GM18502 (cell line): ENCODE measurements around the gene ZDHHC1.
"Not testable (repeated sequence)": the region's sequence is repeated elsewhere in the genome, so short reads cannot be mapped to it uniquely, and the experiment has no call there.

Experiments used
- ATAC-seq: cut with Tn5 transposase; IDR thresholded peaks from one replicate; pipeline ENCODE4 v1.9.1; 2021; ENCODE audit warnings: mild to moderate bottlenecking; ENCODE audit not compliant: unreplicated experiment, poor library complexity

The ZDHHC1 gene

DNA sequence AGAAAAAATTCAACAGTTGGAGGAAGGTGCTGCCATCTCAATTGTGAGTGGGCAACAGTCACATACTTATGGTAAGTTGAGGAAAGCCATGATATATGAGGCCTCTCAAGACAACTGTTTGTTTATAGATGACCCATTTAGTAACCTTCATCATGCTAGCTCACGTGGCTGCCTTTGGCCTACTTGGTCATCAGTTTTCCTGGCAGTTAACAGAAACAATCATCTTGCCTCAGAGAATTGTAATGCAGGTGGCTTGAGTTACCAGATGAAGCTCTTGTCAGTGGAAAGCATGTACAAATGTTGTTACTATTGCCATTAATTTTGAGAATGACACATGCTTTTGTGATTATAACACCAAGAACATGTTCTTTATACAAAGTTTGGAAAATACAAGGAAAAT, 37.6 kb downstream of the ZDHHC1 start:
- ATAC-seq: no peak

DNA sequence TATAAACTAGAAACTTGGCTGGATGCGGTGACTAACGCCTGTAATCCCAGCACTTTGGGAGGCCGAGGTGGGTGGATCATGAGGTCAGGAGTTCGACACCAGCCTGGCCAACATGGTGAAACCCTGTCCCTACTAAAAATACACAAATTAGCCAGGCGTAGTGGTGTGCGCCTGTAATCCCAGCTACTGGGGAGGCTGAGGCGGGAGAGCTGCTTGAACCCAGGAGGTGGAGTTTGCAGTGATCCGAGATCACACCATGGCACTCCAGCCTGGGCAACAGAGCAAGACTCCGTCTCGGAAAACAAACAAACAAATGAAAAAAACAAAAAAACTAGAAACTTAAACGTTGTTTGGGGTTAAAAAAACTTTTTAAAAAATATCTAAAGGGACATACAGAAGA, 40.3 kb downstream of the ZDHHC1 start:
- not testable (repeated sequence) for ATAC-seq

DNA sequence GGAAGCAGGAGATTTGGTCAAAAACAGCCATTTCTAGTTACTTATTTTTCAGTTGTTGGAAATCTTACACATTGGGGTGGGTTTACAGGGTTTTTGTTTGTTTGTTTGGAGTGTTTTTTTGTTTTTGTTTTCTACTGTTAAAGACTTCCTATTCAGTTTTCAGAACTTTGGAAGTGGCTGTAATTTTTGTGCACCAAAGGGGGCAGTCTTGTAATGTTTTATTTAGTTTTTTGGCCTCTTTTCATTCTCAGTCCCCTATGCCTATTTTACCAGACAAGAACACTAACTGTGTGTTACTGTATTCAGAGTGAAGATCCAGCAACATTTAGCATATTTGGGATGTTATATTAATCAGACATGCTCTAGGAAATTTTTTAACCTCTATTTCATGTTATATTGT, 43.6 kb downstream of the ZDHHC1 start:
- ATAC-seq: no peak

DNA sequence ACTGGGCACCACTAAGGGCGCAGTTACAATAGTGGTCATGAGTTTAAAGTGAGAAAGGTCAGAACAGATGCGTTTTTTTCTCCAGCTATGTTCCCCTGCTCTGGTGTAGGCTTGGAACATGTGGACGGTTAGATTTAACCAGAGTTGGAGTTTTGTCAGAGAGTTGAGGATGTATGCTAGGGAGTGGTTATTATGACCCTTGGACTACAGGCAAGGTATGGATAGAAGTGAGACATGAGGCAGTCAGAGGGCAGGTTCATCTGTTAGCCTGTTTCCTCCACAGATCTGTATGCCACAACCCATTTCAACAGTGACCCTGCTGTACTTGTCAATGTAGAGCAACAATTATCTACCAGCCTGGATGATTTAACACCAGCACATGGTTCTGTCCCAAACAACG, 45.6 kb downstream of the ZDHHC1 start:
- no peak for ATAC-seq

DNA sequence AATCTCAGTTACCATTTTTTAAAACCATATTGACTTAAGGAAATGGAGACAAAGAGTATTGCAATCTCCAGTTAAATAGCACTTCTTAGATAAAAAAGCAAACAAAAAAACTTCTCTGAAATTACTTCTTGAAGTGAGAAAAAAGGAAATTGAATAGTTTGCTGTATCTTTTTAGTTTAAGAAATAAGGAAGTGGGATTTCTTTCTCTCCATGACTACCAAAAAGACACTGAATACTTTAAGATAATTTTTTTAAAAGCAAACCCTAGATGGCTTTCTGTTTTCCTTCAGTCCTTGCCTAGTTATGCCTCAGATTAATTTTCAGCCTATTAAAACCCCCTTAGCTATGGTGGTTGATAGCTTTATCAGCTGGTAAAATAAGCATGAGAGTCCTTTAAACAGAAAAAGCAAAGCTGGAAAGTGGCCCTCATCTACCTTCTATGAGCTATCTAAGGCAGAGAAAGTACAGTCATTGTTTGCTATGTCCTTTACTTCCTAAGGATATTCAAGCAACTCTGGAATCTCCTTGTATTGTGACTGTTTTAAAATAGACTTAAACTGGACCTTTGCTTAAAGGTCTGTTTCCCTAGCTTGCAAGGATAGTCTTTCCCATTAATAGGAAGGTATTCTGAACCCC, 51.6 kb downstream of the ZDHHC1 start:
- no peak for ATAC-seq

DNA sequence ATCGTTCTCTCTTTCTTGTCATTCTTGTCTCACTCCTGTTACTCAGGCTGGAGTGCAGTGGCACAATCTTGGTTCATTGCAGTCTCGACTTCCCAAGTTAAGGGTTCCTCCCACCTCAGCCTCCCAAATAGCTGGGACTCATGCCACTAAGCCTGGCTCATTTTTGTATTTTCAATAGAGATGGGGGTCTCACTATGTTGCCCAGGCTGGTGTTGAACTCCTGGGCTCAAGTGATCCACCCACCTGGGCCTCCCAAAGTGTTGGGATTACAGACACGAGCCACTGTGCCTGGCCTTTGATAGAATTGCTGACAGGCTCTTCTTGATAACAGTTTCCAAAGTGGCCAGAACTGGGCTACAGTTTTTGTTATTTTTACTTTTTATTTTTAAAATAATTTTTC, 55.2 kb downstream of the ZDHHC1 start:
- ATAC-seq: no peak

DNA sequence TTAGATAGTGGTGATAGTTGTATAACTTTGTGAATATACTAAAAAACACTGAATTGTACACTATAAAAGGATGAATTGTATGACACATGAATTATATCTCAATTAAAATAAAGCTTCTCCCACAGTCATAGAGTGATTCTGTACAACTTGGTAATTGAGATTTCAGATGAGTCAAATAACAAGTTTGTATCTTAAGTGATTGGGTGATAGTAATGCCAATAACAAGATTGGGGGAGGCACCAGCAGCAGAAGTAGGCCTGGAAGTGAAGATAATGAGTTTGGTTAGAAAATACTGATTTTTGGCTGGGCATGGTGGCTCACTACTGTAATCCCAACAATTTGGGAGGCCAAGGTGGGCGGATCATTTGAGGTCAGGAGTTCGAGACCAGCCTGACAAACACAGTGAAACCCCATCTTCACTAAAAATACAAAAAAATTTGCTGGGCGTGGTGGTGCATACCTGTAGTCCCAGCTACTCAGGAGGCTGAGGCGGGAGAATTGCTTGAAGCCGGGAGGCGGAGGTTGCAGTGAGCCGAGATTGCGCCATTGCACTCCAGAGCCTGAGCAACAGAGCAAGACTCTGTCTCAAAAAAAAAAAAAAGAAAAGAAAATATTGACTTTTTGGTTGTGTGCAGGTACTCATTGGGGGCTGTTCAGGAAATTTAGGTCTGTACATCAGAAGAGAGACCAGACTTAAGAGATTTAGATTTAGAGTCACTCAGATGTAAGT, 56.6 kb downstream of the ZDHHC1 start:
- not testable (repeated sequence) for ATAC-seq

DNA sequence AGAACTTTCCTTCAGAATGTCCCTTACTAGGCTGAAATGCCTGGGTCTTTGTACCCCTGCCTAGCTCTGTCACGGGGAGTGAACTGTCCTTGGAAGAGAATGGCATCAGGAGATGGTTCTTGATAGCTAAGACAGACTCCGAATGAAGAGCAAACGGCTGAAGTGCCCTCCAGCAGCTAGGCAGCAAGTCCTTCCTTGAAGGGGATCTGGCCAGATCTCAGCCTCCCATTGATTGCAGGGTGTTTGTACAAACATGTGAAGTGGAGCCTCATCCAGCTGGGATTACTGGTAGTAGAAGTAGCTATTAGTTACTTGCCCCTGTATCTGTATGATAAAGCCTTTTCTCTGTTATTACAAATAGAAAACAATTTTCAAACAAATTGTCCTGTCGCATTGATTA, 58.7 kb downstream of the ZDHHC1 start:
- no peak for ATAC-seq

DNA sequence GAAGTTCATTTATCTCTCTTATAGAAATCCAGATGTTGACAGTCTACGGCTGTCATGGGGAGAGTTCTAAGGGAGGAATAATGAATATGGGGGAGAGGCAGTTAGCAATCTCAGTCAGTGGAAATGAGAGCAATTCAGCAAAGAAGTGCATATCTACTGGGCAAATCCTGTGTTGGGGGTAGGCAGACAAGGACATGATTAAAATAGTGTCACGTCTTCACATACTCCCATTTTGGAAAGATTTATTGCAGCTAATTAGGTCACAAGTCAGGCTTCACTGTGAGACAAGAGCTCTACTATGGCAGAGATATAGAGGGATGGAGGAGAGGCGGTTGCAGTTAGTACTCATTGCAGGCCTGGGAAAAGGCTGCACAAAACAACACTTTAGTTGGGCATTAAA, 59.9 kb downstream of the ZDHHC1 start:
- no peak for ATAC-seq

DNA sequence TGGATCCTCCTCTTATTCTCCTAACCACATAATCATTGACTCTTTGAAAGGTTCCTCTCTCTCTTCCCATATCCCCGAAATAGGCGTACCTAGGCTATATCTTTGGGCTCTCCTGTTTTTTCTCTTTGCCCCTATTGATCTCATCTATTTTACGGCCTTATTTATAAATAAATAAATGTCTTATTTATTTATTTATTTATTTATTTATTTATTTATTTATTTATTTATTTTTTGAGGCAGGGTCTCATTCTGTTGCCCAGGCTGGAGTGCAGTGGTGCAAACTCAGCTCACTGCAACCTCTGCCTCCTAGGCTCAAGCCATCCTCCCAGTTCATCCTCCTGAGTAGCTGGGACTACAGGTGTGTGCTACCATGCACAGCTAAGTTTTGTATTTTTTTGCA, 63.8 kb downstream of the ZDHHC1 start:
- not testable (repeated sequence) for ATAC-seq

DNA sequence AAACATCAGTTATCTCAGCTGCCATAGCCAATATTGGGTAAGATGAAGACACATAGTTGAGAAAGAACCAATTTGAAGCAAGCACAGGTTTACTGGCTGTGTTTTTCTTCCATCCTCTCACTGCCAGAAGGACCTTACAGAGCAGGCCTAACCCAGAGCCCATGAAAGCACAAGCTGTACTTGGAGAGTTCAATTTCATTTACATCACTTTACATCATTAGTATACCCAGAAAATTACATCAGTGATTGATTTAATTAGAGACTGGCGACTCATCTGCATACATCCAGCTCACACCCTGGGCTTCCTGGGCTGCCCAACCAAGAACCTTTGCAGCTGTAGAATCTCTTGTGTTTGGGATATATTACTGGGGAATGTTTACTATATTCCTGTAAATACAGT, 66.0 kb downstream of the ZDHHC1 start:
- ATAC-seq: no peak

DNA sequence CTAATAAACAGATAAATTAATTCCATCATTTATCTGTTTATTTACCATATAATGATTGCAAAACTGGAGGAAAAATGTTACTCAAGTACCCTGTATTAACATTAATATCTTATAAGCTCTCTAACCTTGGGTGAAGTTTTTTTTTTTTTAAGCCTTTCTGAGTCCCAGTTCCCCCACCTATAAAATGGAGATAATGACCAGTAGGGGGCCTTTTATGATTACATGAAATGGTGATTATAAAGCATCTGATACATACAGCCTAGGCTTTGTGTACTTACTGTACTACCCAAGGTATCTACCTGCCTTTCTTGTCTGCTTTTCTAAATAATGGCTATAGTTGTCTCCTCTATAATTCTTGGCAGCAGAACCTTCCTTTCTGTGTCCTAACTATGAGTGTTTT, 67.1 kb downstream of the ZDHHC1 start:
- no peak for ATAC-seq

DNA sequence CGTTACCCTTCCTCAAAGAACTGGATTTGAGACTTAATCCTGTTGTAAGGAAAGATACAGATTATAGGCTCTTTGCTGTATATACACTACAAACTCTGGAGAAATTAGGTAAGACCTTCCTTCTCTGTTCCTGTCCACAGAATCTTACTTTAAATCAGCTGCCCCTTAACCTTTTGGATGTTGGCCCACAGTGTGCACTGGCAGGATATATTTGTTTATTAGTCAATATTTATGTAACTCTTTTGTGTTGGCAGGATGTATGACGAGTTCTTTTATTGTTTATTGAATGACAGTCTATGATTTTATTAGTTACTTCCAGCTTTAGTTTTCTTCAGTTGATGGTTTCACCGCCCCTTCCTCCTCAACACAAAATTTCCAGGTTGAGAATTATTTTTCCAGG, 69.9 kb downstream of the ZDHHC1 start:
- ATAC-seq: no peak

DNA sequence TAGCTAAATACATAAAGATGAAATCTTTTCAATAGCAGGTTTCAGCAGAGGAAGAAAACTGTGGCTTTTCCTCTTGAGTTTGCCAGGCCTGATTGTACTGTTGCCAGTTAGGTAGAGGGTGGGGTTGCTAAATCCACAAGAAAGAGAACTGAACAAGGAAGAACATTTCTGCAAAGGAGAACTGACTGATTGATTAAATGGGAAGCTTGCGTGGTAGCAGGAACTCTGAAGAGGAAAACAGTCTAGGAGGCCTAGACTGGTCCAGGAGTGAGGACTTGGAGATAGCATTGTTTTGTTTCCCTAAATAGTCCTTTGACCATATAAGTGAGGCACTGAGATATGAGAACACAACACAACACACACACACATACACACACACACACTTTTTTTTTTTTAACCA, 70.9 kb downstream of the ZDHHC1 start:
- ATAC-seq: no peak
